ENCODE data around the gene PYHIN1.

GRCh38 chr1:159014003-159014571 lies 82.7 kb downstream of the PYHIN1 start:
- TF ChIP-seq CTCF (conservative IDR thresholded peaks at IDR 0.05; ENCODE audit: low read depth in 2 of 2) = no peak
- no peak for TF ChIP-seq CREB1 (CRISPR knock-in tag; IDR thresholded peaks at IDR 0.05; ENCODE audit: low read depth)
- TF ChIP-seq EZH2 (IDR thresholded peaks at IDR 0.05; ENCODE audit: low read depth, unreplicated experiment) = no peak
- TF ChIP-seq POLR2AphosphoS5 (IDR thresholded peaks at IDR 0.05; ENCODE audit: low read depth) = no peak
- TF ChIP-seq ZNF114 (CRISPR knock-in tag; IDR thresholded peaks at IDR 0.05) = no peak
- no peak for TF ChIP-seq REST (IDR thresholded peaks at IDR 0.05; ENCODE audit: unreplicated experiment)
- TF ChIP-seq JUNB (IDR thresholded peaks at IDR 0.05; ENCODE audit: unreplicated experiment) = no peak
- TF ChIP-seq EZH2phosphoT487 (IDR thresholded peaks at IDR 0.05; ENCODE audit: unreplicated experiment) = no peak
- no peak for TF ChIP-seq ETS1 (IDR thresholded peaks at IDR 0.05)
- no peak for TF ChIP-seq NANOG (IDR thresholded peaks at IDR 0.05; ENCODE audit: borderline replicate concordance)
